Prostate gland (tissue), 2 donors: Measurements from ENCODE around the gene KNL1.

Experiments used
- POLR2A ChIP-seq: fragments of 450-650 bp; IDR thresholded peaks from one replicate; pipeline ENCODE4 v1.6.1; 2016; ENCODE audit warnings: antibody characterized with exemption, mild to moderate bottlenecking
- TF ChIP-seq, protein P1 (sequence below), 4 experiments: fragments of 200-600 bp in 2 of 4; fragments of 450-650 bp in 2 of 4; sonication (generic) in 2 of 4; IDR thresholded peaks; 1 replicate in 3 of 4; 2 replicates in 1 of 4; pipeline ENCODE4 v1.5.1; 2016 to 2019; ENCODE audit warnings: antibody characterized with exemption in 4 of 4, mild to moderate bottlenecking in 2 of 4, moderate library complexity in 2 of 4

DNA sequence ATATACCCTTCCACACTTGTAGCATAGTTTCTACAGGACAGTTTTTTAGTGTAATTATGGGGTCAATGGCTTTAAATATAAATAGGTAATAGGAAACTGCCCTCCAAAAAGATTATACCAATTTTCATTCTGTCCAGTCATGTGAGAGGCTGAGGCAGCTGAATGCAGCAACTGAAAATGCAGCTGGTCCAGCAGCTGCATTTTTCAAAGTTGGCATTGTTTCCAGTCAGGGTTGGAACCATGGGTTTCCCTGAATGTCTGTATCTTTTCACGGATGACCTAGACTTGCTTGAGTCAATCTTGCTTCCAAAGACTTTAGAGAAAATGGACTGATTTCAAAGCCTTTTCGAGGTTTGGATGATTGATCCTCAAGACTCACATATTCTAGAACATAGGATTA lies 9.9 kb upstream of the KNL1 start:
- TF ChIP-seq, protein P1, sequence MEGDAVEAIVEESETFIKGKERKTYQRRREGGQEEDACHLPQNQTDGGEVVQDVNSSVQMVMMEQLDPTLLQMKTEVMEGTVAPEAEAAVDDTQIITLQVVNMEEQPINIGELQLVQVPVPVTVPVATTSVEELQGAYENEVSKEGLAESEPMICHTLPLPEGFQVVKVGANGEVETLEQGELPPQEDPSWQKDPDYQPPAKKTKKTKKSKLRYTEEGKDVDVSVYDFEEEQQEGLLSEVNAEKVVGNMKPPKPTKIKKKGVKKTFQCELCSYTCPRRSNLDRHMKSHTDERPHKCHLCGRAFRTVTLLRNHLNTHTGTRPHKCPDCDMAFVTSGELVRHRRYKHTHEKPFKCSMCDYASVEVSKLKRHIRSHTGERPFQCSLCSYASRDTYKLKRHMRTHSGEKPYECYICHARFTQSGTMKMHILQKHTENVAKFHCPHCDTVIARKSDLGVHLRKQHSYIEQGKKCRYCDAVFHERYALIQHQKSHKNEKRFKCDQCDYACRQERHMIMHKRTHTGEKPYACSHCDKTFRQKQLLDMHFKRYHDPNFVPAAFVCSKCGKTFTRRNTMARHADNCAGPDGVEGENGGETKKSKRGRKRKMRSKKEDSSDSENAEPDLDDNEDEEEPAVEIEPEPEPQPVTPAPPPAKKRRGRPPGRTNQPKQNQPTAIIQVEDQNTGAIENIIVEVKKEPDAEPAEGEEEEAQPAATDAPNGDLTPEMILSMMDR (IDR thresholded peaks at IDR 0.05) = no peak
- TF ChIP-seq POLR2A = no peak
